Spleen (tissue), 7 donors: ENCODE results near the gene DGAT2.
A peak's percentile ranks its signal among the peaks of the same experiment; 100 is the strongest.

Experiments
- POLR2A ChIP-seq, 3 donors: fragments of 450-650 bp; IDR thresholded peaks; one replicate each; pipeline ENCODE4 v1.5.1; 2017; ENCODE audit warnings: antibody characterized with exemption in 3 of 3, mild to moderate bottlenecking in 1 of 3
- POLR2AphosphoS5 ChIP-seq, 3 donors: sonication (generic); formaldehyde crosslinking; IDR thresholded peaks; one replicate each; pipeline ENCODE4 v1.5.1; 2017; ENCODE audit warnings: antibody characterized with exemption in 3 of 3
- TF ChIP-seq, protein P1 (sequence below), 11 experiments: fragments of 200-600 bp in 7 of 11; fragments of 450-650 bp in 4 of 11; sonication (generic) in 4 of 11; IDR thresholded peaks in 8 of 11; conservative IDR thresholded peaks in 3 of 11; 1 replicate in 7 of 11; 2 replicates in 4 of 11; pipeline versions ENCODE4 v1.4.0 to v1.8.0; 2016 to 2021; ENCODE audit warnings: antibody characterized with exemption in 11 of 11, inconsistent platforms in 4 of 11, mild to moderate bottlenecking in 1 of 11
- donor health status: DM: no; HTN: no; CAD: no; lungs with moderate emphysema.
- donor health status: DM: no; HTN: no; CAD: no.
- donor health status: DM: no; HTN: no; CAD: no.

DNA sequence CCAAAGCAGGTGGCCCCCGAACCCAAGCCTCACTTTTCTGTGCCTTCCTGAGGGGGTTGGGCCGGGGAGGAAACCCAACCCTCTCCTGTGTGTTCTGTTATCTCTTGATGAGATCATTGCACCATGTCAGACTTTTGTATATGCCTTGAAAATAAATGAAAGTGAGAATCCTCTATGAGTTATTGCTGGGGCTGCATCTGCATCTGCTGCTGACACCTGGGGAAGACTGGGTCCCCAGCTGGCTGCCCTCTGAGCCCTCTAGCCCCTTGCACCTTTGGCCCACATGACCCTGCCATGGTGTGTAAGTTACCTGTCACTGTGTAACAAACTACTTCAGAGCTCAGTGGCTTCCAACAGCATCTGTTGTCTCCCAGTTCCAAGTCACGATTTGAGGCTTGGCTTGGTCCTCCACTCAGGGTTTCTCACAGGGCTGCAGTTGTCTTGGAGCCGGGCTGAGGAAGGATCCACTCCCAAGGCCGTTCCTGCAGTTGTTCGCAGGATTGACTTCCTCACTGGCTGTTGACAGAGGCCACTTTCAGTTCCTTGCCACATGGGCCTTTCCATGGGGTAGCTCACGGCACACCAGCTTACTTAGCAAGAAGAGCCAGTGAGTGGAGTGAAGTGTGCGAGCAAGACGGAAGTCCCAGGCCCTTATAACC, 32.9 kb downstream of the DGAT2 start:
- TF ChIP-seq, protein P1, sequence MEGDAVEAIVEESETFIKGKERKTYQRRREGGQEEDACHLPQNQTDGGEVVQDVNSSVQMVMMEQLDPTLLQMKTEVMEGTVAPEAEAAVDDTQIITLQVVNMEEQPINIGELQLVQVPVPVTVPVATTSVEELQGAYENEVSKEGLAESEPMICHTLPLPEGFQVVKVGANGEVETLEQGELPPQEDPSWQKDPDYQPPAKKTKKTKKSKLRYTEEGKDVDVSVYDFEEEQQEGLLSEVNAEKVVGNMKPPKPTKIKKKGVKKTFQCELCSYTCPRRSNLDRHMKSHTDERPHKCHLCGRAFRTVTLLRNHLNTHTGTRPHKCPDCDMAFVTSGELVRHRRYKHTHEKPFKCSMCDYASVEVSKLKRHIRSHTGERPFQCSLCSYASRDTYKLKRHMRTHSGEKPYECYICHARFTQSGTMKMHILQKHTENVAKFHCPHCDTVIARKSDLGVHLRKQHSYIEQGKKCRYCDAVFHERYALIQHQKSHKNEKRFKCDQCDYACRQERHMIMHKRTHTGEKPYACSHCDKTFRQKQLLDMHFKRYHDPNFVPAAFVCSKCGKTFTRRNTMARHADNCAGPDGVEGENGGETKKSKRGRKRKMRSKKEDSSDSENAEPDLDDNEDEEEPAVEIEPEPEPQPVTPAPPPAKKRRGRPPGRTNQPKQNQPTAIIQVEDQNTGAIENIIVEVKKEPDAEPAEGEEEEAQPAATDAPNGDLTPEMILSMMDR (IDR thresholded peaks at IDR 0.05 in 8 of 11, conservative IDR thresholded peaks at IDR 0.05 in 3 of 11): no peak
- TF ChIP-seq POLR2AphosphoS5 (IDR thresholded peaks at IDR 0.05): peak in 2 of 3 donors; percentile 23 to 40
- TF ChIP-seq POLR2A (IDR thresholded peaks at IDR 0.05): no peak
